ENCODE measurements around the gene RNF20.

Gene RNF20

DNA sequence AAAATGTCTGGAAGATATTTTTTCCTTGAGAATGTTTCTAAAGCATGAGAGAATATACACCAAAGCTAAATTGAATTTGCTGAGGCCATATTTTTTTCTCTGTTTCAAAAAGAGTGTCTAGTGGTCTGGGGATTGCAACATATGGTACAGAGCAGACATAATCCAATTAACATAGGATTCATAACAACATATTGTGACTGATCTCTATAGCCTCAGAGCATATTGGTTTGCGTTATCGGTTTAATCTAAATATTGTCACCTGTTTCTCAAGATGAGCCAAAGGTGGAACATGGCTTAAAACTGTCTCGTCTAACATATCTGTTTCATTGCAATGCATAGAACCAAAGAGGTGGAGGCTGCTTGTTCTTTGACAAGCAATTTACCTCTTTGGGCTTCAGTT is 57.2 kb downstream of the RNF20 start:
- no peak for DNase-seq (ENCODE audit: low read depth in 2 of 2)

DNA sequence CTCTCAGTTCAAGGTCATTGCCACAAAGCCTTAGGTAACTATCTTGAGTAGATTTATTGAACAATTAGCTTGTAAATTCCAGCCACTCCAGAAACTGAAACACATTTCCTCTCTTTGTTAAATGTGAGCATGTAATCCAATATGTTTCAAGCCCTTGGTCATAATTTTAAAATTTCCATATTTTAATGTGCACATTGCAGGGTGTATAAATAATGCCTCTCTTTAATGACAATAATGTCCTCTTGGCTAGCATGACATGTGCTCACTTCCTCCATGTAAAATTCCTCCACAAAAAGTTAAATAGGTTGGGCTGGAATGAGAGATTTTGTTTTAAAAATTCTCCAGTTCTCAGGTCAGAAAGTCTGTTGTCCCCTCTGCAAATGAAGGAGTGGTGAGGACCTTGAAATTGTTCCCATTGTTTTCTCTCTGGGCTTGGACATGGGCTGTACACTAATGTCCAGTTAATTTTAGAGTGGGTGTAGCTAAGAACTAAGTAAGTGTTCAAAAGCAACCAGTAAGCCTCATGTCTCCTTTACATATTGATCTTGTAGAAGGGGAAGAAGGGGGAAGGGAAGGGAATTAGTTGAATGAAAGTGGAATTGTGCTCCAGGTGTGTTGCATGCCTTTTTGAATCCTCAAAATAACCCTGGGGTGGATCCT is 58.3 kb downstream of the RNF20 start:
- DNase-seq (ENCODE audit: low read depth in 2 of 2): no peak

DNA sequence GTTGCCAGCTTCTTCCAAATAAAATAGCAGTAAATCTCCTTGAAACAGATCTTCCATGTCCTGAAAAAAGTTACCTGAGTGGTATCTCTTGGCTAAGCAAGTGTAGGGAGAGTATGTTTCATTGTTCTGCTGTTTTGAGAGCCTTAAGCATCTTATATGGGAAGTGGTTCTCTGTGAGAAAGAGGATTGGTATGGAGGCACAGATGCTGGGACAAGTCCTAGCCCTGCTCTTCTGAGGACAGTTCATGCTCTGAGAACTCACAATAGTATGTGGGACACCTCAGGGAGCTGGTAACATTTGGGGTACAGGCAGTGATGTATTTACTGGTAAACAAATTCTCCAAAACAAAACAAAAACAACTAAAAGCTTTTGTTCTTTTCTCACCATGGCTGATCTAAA is 59.1 kb downstream of the RNF20 start:
- DNase-seq (ENCODE audit: low read depth in 2 of 2): no peak

DNA sequence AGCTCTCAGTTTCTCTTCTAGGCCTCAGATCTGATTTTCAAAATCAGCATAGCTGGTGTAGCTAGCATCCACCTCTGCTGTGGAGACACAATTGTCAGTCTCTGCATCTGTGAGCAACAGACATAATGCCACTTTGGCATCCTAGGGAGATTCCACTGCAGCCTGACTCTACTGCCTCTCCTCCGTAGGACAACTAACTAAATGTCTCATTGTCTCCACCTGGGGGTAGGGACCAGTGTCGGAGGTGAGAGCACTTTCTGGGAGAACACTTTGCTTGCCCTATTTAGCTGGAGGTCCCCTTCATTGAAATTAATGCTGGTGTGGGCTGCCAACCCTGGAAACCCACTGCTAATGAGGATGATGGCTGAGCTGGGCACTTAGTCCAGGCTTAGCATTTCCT is 59.7 kb downstream of the RNF20 start:
- DNase-seq (ENCODE audit: low read depth in 2 of 2): no peak

DNA sequence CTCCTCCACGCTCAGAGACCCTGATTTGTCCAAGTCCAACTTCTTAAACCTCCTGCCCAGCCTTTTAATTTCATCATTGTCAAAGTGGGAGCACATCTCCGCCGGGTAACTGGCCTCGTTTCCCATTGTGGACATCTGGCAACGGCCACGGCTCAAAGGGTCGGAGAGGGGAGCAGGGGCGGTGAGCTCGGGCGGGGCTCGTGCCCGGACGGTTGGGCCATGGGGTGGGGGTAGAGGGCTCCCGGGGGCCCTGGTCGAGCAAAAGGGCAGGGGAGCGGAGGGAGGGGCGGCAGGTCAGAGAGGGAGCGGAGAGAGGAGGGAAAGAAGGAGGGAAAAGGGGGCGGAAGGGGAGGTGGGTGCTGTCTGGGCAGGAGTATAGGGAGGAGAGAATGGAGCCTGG is 61.1 kb downstream of the RNF20 start, which contains the start of gene PPP3R2:
Gene PPP3R2 (minus strand): TSS at position 174 of the 400 bp plus-strand sequence. CDS start 48 bp downstream, at position 126.
- DNase-seq (ENCODE audit: low read depth in 2 of 2): no peak

DNA sequence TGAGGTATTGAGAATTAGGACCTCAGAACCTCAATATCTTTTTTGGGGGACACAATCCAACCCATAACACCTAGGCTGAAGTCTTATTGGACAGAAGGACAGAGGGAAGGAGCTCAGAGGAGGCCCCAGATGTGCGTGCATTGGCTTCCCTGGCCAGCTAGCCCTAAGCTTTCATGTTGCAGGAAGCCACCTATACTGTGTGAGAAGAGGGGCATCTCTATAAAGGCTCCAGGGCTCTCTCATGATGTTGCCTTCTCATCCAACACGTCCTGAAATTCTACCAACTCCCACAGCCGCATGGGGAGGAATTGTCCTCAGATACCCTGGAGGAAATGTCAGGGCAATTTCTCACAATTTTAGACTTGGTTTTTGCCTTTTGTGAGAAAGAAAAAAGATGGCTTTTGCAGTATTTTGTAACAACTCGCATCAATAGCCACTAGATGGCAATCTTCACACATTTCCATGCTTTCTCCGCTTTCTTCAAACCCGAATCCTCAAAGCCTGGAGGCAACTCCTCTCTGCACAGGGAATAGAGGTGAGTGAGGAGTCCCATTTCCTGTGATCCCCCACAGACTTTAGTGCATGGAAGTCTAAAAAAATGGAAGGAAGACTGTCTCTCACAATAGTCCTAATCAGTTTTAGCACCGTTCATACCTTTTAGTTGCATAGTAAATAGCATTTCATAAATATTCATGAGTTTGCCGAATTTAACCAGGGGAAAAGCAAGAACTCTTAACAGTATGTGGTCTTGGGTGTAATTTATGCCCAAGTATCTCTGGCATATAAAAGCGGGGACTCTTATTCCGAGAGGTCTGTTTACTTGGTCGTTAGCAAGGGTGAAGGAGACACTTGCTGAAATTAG is 68.5 kb downstream of the RNF20 start:
- no peak for DNase-seq (ENCODE audit: low read depth in 2 of 2)

DNA sequence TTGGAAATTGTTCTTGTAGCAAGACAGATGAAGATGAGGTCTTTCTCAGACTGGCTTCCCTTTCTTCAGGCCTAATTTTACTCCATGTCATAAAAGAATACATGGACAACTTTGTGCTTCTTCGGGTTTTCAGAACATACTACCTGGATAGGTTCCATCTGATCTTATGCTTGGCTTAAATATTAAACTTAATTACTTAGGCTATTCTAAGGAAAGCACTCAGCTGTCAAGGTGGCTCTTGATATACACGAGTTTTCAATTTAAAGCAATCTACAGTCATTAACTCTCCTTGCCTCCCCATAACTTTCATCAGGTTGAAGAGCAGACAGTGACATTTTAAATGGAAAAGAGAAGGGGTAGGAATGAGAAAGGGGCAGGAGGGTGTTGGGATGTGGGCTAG is 70.6 kb downstream of the RNF20 start:
- no peak for DNase-seq (ENCODE audit: low read depth in 2 of 2)

DNA sequence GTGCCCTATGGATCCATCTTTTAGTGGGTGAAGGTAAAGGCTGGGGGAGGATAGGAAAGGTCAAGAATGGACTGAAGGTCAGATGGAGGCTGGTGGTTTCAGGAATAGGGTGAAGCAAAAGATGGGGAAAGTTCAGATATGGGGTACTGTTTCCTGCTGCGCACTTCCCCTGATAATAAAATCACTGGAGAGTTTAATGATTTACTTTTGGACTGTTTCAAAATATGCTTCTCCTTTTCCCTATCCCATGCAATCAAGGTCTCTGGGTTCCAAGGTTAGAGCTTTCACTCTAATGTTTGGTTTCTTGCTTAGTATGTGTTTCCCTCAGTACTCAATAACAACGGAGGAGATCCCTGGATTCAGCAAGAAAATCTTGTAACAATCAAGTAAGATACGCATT is 71.9 kb downstream of the RNF20 start:
- no peak for DNase-seq (ENCODE audit: low read depth in 2 of 2)

All from stimulated activated CD8-positive, alpha-beta memory T cell treated with anti-CD3 and anti-CD28 coated beads, Interleukin-2, amount 100 ng/mL, for 1 hour (primary cell).